Stimulated activated memory B cell treated with anti-CD40 and anti-IgM and Interleukin-4, amounts not matched to agents 10 μg/mL and 1 μg/mL and 100 μg/mL, for 72 hours (primary cell): Measurements from ENCODE around the gene TMEM183A.
A peak's percentile ranks its signal among the peaks of the same experiment; 100 is the strongest.

Experiments used
- ATAC-seq: fragments of 150-1000 bp; cut with Tn5 transposase; 2 replicates; pipeline ENCODE4 v1.10.0; 2021
- H3K27ac Mint-ChIP-seq: one replicate; pipeline ENCODE4 v1.8.0; 2022; ENCODE audit warnings: mild to moderate bottlenecking, mixed read lengths
- H3K27me3 Mint-ChIP-seq: one replicate; pipeline ENCODE4 v1.8.0; 2022; ENCODE audit warnings: mixed read lengths
- H3K36me3 Mint-ChIP-seq: one replicate; pipeline ENCODE4 v1.8.0; 2022; ENCODE audit warnings: mixed read lengths
- H3K4me1 Mint-ChIP-seq: one replicate; pipeline ENCODE4 v1.8.0; 2022; ENCODE audit warnings: mixed read lengths
- H3K4me3 Mint-ChIP-seq: one replicate; pipeline ENCODE4 v1.8.0; 2022; ENCODE audit warnings: mild to moderate bottlenecking, moderate library complexity, mixed read lengths
- H3K9me3 Mint-ChIP-seq: one replicate; pipeline ENCODE4 v1.8.0; 2022; ENCODE audit warnings: mixed read lengths

Gene TMEM183A

GRCh38 chr1:203034422-203035110, 27.4 kb downstream of the TMEM183A start:
- Mint-ChIP-seq H3K9me3 (no peaks in the 10 kb centered on the region), H3K36me3 (no peaks in the 10 kb centered on the region), H3K4me1 (peaks cover 7% of the 10 kb centered on the region), H3K27ac (no peak overlapping the region), H3K27me3 (peaks cover 37% of the 10 kb centered on the region), H3K4me3 (no peak overlapping the region)
- no peak for ATAC-seq

- Mint-ChIP-seq H3K27me3 (peaks cover 40% of the 10 kb centered on the region), H3K36me3 (no peaks in the 10 kb centered on the region), H3K27ac (no peak overlapping the region), H3K4me1 (peaks cover 8% of the 10 kb centered on the region), H3K4me3 (no peak overlapping the region), H3K9me3 (no peaks in the 10 kb centered on the region)
- ATAC-seq = no peak
Observed at GRCh38 chr1:203035111-203036000, 28.2 kb downstream of the TMEM183A start.

- Mint-ChIP-seq H3K36me3 (no peaks in the 10 kb centered on the region), H3K4me3 (no peak overlapping the region), H3K9me3 (no peaks in the 10 kb centered on the region), H3K27ac (no peak overlapping the region), H3K4me1 (peaks cover 8% of the 10 kb centered on the region), H3K27me3 (peaks cover 40% of the 10 kb centered on the region)
- no peak for ATAC-seq
Observed at GRCh38 chr1:203036135-203036534, 29.0 kb downstream of the TMEM183A start.

DNA sequence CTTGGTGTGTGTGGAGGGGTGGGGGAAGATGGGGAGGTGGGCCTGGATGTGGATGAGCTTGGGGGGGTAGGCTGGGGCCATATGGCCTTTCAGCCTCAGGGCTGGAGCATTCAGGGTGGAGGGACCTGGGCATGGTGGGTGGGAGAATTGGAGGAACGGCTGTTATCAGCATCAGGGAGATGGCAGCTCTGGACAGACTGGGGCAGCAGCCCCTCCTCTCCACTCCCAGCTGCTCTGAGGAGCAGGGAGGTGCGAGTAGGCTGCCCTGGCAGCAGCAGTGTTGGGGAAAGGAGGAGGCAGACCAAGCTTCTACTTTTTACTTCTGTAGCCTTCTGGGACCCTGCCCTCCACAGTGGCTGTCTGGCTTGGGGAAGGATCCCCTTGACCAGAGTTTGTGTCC, 29.4 kb downstream of the TMEM183A start:
- no peak overlapping the region for H3K27ac Mint-ChIP-seq

GRCh38 chr1:203037509-203038190, 30.5 kb downstream of the TMEM183A start:
- no peaks in the 10 kb centered on the region for H3K36me3 Mint-ChIP-seq
- ATAC-seq = no peak
- no peak overlapping the region for H3K27ac Mint-ChIP-seq
- H3K4me1 Mint-ChIP-seq = peaks cover 8% of the 10 kb centered on the region
- peaks cover 40% of the 10 kb centered on the region for H3K27me3 Mint-ChIP-seq
- no peak overlapping the region for H3K4me3 Mint-ChIP-seq
- H3K9me3 Mint-ChIP-seq = no peaks in the 10 kb centered on the region

More for the DNA sequence above, 29.4 kb downstream of the TMEM183A start:
- no peak for ATAC-seq
- Mint-ChIP-seq H3K27me3 (peaks cover 40% of the 10 kb centered on the region), H3K36me3 (no peaks in the 10 kb centered on the region), H3K9me3 (no peaks in the 10 kb centered on the region), H3K4me3 (no peak overlapping the region), H3K4me1 (peaks cover 8% of the 10 kb centered on the region)

GRCh38 chr1:203038217-203038741, 31.1 kb downstream of the TMEM183A start:
- H3K27ac Mint-ChIP-seq = no peak overlapping the region
- no peak for ATAC-seq
- H3K4me3 Mint-ChIP-seq = no peak overlapping the region

DNA sequence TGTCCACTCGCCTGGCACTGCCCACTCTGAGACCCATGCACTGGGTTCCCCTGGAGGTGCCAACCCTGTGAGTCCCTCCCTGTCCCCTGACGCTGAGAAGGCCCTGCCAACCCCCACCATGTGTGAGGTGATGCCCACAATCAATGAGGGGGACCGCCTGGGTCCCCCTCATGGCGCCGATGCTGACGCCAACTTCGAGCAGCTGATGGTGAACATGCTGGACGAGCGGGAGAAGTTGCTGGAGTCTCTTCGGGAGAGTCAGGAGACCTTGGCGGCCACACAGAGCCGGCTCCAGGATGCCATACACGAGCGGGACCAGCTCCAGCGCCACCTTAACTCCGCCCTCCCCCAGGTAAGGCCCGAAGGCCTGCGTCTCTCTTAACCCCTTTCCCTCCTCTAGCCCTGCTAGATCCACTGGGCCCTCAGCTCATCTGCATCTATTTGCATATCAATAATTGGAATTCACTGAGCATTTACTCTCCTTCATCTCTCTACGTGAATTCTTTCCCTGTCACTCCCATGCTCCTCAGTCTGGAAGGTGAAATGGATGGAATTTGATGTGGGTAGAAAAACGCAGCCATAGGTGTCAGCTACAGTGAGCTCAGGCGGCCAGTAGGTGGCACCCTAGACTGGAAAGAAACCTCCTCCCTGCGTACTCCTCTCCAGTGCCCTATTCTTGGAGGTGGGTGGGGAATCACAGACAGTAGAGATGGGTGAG, 31.9 kb downstream of the TMEM183A start:
- no peak overlapping the region for H3K4me3 Mint-ChIP-seq
- no peaks in the 10 kb centered on the region for H3K36me3 Mint-ChIP-seq
- peaks cover 8% of the 10 kb centered on the region for H3K4me1 Mint-ChIP-seq
- no peak overlapping the region for H3K27ac Mint-ChIP-seq
- ATAC-seq = peak; percentile 84
- H3K9me3 Mint-ChIP-seq = no peaks in the 10 kb centered on the region
- peaks cover 35% of the 10 kb centered on the region for H3K27me3 Mint-ChIP-seq

More at GRCh38 chr1:203038217-203038741, 31.1 kb downstream of the TMEM183A start:
- peaks cover 8% of the 10 kb centered on the region for H3K4me1 Mint-ChIP-seq
- H3K9me3 Mint-ChIP-seq = no peaks in the 10 kb centered on the region
- peaks cover 40% of the 10 kb centered on the region for H3K27me3 Mint-ChIP-seq
- H3K36me3 Mint-ChIP-seq = no peaks in the 10 kb centered on the region

DNA sequence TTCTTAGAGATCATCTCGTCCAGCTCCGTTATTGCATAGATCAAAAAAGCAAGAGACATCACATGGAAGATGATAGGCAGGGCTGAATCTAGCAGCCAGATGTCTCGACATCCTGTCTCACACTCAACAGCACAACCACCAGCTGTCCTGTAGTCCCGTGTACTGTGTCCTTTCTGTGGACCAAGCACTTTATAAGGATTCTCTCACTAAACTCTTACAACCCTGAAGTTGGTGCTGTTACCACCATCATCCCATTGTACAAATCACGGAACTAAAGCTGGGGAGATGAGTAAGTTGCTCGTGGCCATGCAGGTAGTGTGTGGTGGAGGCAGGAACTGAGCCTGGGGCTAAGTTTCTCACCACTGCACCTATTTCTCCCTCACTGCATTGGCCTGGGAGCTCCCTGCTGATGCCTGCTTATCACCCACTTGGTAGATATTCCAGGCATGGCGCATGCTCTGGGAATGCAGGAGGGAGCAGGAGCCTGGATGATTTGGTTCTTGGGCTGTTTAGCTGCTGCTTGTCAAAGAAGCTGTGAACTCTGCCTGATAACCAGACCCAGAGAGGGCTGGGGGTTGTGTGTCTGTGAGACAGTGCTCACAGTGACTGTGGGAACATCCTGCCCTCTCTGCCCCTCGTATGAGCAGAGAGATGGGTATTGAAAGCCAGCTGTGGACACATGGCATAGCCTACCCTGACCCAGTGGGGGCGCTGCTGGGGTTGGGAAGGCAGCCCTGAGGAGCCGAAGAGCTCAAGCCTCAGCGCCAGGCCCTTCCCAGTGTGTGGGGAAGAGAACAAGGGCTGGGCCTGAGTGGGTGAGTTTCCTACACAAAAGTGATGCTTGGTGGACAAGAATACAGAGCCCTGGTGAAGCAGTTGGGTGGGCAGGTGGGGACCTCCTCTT, 32.7 kb downstream of the TMEM183A start:
- H3K4me3 Mint-ChIP-seq = no peak overlapping the region
- H3K27ac Mint-ChIP-seq = no peak overlapping the region
- H3K4me1 Mint-ChIP-seq = peaks cover 8% of the 10 kb centered on the region
- peaks cover 39% of the 10 kb centered on the region for H3K27me3 Mint-ChIP-seq
- ATAC-seq = no peak
- no peaks in the 10 kb centered on the region for H3K9me3 Mint-ChIP-seq
- H3K36me3 Mint-ChIP-seq = no peaks in the 10 kb centered on the region

DNA sequence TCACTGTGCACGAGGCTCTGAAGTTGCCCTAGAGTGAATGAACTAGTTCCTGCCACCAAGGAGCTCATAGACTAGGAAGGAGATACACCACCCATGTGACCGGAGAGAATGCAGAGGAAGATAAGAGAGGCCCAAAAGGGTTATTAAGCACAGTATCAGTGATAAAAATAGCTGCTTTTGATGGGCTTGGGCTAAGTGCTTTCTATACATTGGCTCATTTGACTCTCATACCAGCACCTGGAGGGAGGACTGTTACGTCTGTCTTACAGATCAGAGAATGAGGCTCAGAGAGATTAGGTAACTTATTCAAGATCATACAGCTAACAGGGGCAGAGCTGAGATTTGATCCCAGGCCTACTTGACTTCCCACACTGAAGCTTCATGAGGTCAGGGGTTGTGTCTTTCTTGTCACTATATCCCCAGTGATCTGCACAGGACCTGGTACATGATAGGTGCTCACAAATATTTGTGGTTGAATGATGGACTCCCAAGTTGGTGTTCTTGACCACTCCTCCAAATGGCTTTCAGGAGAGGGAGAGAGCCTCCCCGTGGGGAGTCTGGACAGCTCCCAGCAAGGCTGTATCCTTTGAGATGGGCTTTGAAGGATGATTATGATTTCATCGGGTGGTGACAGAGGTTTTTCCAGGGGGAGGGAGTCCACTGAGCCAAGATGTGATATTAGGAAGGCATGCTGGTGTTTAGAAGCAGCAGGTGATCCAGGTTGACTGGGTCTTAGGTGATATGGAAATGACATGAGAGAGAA, 33.5 kb downstream of the TMEM183A start:
- Mint-ChIP-seq H3K4me1 (peaks cover 8% of the 10 kb centered on the region), H3K36me3 (no peaks in the 10 kb centered on the region), H3K27me3 (peaks cover 41% of the 10 kb centered on the region), H3K27ac (no peak overlapping the region), H3K9me3 (no peaks in the 10 kb centered on the region), H3K4me3 (no peak overlapping the region)
- no peak for ATAC-seq

- ATAC-seq = no peak
- Mint-ChIP-seq H3K4me1 (peaks cover 8% of the 10 kb centered on the region), H3K9me3 (no peaks in the 10 kb centered on the region), H3K4me3 (no peak overlapping the region), H3K27me3 (peaks cover 43% of the 10 kb centered on the region), H3K27ac (no peak overlapping the region), H3K36me3 (no peaks in the 10 kb centered on the region)
Observed at GRCh38 chr1:203041351-203041932, 34.3 kb downstream of the TMEM183A start.

DNA sequence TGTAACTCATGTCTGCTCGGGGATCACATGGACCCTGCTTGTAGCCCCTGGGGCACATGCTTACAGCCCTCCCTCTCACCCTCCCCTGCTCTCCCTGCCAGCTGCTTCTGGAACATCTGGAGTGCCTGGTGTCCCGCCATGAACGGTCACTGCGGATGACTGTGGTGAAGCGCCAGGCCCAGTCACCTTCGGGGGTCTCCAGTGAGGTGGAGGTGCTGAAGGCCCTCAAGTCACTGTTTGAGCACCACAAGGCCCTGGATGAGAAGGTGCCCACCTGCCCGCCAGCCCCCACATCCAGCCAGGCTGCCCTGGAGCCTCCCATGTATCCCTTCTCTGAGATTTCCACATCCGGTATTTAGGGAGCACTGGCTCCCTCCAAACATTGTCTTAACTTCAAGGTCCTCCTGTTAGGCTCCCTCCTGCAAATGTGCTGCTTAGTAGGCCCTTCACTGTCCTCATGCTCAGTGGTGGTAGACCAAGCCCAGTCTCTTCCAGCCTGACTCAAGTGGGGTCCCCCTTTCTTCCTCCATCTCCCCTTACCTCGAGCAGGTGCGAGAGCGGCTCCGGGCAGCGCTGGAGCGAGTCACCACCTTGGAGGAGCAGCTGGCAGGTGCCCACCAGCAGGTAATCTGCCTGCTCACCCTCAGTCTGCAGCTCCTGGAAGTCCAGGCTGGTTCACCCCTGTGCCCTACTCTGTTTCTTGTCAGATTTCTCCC, 36.8 kb downstream of the TMEM183A start:
- Mint-ChIP-seq H3K9me3 (no peaks in the 10 kb centered on the region), H3K4me1 (peaks cover 7% of the 10 kb centered on the region), H3K4me3 (no peak overlapping the region), H3K36me3 (no peaks in the 10 kb centered on the region), H3K27me3 (peaks cover 50% of the 10 kb centered on the region), H3K27ac (no peak overlapping the region)
- ATAC-seq = no peak

DNA sequence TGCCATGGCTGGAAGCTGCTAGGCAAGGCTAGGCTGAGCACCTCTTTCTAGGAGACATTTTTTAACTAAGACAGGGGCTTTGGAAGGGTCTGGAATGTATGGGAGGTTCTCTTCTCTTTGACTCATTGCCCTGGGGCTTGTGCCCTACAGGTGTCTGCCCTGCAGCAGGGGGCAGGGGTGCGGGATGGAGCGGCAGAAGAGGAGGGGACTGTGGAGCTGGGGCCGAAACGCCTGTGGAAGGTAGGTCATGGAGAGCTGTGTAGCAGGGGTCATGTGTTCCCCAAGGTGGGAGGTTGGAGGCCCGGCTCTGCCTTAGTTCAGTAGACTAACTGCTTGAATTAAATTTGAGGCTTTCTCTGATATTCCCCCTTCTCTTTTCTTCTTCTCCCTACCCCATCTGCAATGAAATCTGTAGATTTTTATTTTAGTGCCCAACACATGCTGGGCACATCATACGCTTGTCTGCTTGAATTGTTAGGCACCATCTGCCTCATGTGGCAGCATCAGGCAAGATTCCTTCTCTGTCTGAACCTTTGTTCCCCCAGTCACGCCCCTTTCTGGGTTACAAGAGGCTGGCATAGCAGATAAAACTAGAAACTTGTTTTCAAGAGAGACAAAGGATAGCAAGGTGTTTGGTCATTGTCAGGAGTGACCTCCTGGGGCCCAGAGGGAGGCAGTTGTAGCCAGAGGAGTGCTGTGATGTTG, 37.5 kb downstream of the TMEM183A start:
- Mint-ChIP-seq H3K4me3 (no peak overlapping the region), H3K27me3 (peaks cover 43% of the 10 kb centered on the region), H3K36me3 (no peaks in the 10 kb centered on the region), H3K4me1 (no peaks in the 10 kb centered on the region), H3K9me3 (no peaks in the 10 kb centered on the region), H3K27ac (no peak overlapping the region)
- no peak for ATAC-seq
